IMR-90 (cell line): ENCODE results near the gene RFX3. TPM values are rescaled to one million over a fixed set of nuclear protein-coding genes. Genes with fewer than 3 reads are reported as not detected.

Experiments used
- ATAC-seq: fragments of 200-7000 bp; cut with Tn5 transposase; 2 replicates; pipeline ENCODE4 v1.9.1; 2020; ENCODE audit warnings: low read depth, mild to moderate bottlenecking, moderate library complexity
- BruUV-seq: library from RNA; stranded (reverse); fragments of 400-500 nt; replicated peaks from 2 replicates; lab custom pipeline; 2021; lab: Mats Ljungman, UMichigan
- CTCF ChIA-PET: fragments of 300-600 bp; formaldehyde crosslinking; extraction: SDS; loops from one replicate; lab custom pipeline; 2021; ENCODE audit warnings: antibody characterized with exemption; lab: Yijun Ruan, JAX
- POLR2A ChIA-PET: fragments of 300-600 bp; sonication (Branson Sonifier 250); formaldehyde crosslinking; loops from one replicate; lab custom pipeline; 2022; ENCODE audit warnings: antibody characterized with exemption; ENCODE audit not compliant: unreplicated experiment; lab: Charles Lee
- DNase-seq: peaks from one replicate; pipeline ENCODE4 v3.0.0; 2013
- H2AFZ ChIP-seq: replicated peaks from 2 replicates; pipeline ENCODE3; 2013; ENCODE audit warnings: low read length, mild to moderate bottlenecking; ENCODE audit not compliant: poor library complexity
- H2AK5ac ChIP-seq: 2 replicates; pipeline ENCODE4 v1.6.1; 2013; ENCODE audit warnings: low read depth, low read length, inconsistent platforms
- H2AK9ac ChIP-seq: replicated peaks from 2 replicates; pipeline ENCODE3; 2013; ENCODE audit warnings: mild to moderate bottlenecking, low read depth, low read length, moderate library complexity; ENCODE audit not compliant: poor library complexity
- H2BK120ac ChIP-seq: 2 replicates; pipeline ENCODE4 v1.6.1; 2013; ENCODE audit warnings: low read depth, low read length, inconsistent platforms
- H2BK15ac ChIP-seq: 3 replicates; pipeline ENCODE4 v1.6.1; 2013; ENCODE audit warnings: low read depth, low read length, inconsistent platforms
- H2BK20ac ChIP-seq: 2 replicates; pipeline ENCODE4 v1.6.1; 2013; ENCODE audit warnings: low read depth, mild to moderate bottlenecking, inconsistent platforms, low read length, moderate library complexity
- H2BK5ac ChIP-seq: 2 replicates; pipeline ENCODE4 v1.6.1; 2013; ENCODE audit warnings: mild to moderate bottlenecking, low read depth, low read length, inconsistent platforms; ENCODE audit not compliant: poor library complexity, severe bottlenecking
- H3K14ac ChIP-seq: replicated peaks from 2 replicates; pipeline ENCODE4 v1.6.1; 2013; ENCODE audit warnings: low read depth, low read length, inconsistent platforms
- H3K18ac ChIP-seq: 2 replicates; pipeline ENCODE4 v1.6.1; 2013; ENCODE audit warnings: low read depth, low read length, control low read depth
- H3K23ac ChIP-seq: 2 replicates; pipeline ENCODE4 v1.6.1; 2013; ENCODE audit warnings: low read depth, low read length, inconsistent platforms
- H3K27ac ChIP-seq: 2 replicates; pipeline ENCODE4 v1.5.1; 2013; ENCODE audit warnings: mild to moderate bottlenecking, control low read depth, low read length; ENCODE audit not compliant: insufficient read depth
- H3K27me3 ChIP-seq: 2 replicates; pipeline ENCODE4 v1.6.1; 2013; ENCODE audit warnings: low read length; ENCODE audit not compliant: control insufficient read depth, insufficient read depth
- H3K36me3 ChIP-seq: 2 replicates; pipeline ENCODE4 v1.6.1; 2013; ENCODE audit warnings: low read length, mixed read lengths; ENCODE audit not compliant: control insufficient read depth, insufficient read depth
- H3K4ac ChIP-seq: 2 replicates; pipeline ENCODE4 v1.6.1; 2013; ENCODE audit warnings: low read depth, low read length, inconsistent platforms
- H3K4me1 ChIP-seq: 2 replicates; pipeline ENCODE4 v1.6.1; 2013; ENCODE audit warnings: low read length, mixed read lengths; ENCODE audit not compliant: control insufficient read depth, insufficient read depth
- H3K4me2 ChIP-seq: 2 replicates; pipeline ENCODE4 v1.6.1; 2013; ENCODE audit warnings: low read depth, mild to moderate bottlenecking, control low read depth, low read length, moderate library complexity
- H3K4me3 ChIP-seq: 2 replicates; pipeline ENCODE4 v1.5.1; 2013; ENCODE audit warnings: low read depth, mild to moderate bottlenecking, control low read depth, low read length, moderate library complexity; ENCODE audit not compliant: insufficient read depth
- H3K56ac ChIP-seq: 2 replicates; pipeline ENCODE4 v1.6.1; 2013; ENCODE audit warnings: low read length, inconsistent platforms; ENCODE audit not compliant: insufficient read depth; ENCODE audit errors: extremely low read depth
- H3K79me1 ChIP-seq, 2 experiments: 2 replicates each; pipeline ENCODE4 v1.6.1; 2013; ENCODE audit warnings: low read length in 2 of 2, inconsistent platforms in 1 of 2, low read depth in 1 of 2
- H3K9ac ChIP-seq: 2 replicates; pipeline ENCODE4 v1.6.1; 2013; ENCODE audit warnings: low read depth, low read length, control low read depth
- H3K9me1 ChIP-seq: 2 replicates; pipeline ENCODE4 v1.6.1; 2013; ENCODE audit warnings: low read length, inconsistent platforms; ENCODE audit not compliant: insufficient read depth
- H3K9me3 ChIP-seq: 2 replicates; pipeline ENCODE4 v1.6.1; 2013; ENCODE audit warnings: low read length; ENCODE audit not compliant: control insufficient read depth, insufficient read depth
- H4K20me1 ChIP-seq: 2 replicates; pipeline ENCODE4 v1.6.1; 2013; ENCODE audit warnings: low read length, inconsistent platforms; ENCODE audit not compliant: insufficient read depth
- H4K5ac ChIP-seq: 2 replicates; pipeline ENCODE4 v1.6.1; 2013; ENCODE audit warnings: mild to moderate bottlenecking, low read depth, low read length, control low read depth
- H4K8ac ChIP-seq, 2 experiments: 2 replicates each; pipeline ENCODE4 v1.6.1; 2013; ENCODE audit warnings: low read depth in 2 of 2, low read length in 2 of 2, control low read depth in 1 of 2, inconsistent platforms in 1 of 2
- H4K91ac ChIP-seq: 2 replicates; pipeline ENCODE4 v1.6.1; 2013; ENCODE audit warnings: low read depth, low read length, inconsistent platforms; ENCODE audit not compliant: insufficient read depth
- BHLHE40 ChIP-seq: fragments of 150-350 bp; IDR thresholded peaks from 2 replicates; pipeline ENCODE4 v1.6.1; 2016; ENCODE audit warnings: mild to moderate bottlenecking, low read depth, low read length
- CEBPB ChIP-seq: IDR thresholded peaks from 2 replicates; pipeline ENCODE4 v1.6.1; 2012; ENCODE audit warnings: low read depth, low read length, improper control_type of control experiment
- CHD1 ChIP-seq: IDR thresholded peaks from 2 replicates; pipeline ENCODE4 v1.6.1; 2012; ENCODE audit warnings: low read depth, low read length, improper control_type of control experiment
- CTCF ChIP-seq: conservative IDR thresholded peaks from 2 replicates; pipeline ENCODE4 v1.5.1; 2012; ENCODE audit warnings: mild to moderate bottlenecking, low read depth, low read length, improper control_type of control experiment
- ELK1 ChIP-seq: fragments of 150-350 bp; IDR thresholded peaks from 2 replicates; pipeline ENCODE4 v1.6.1; 2016; ENCODE audit warnings: low read depth, mild to moderate bottlenecking, low read length, moderate library complexity, borderline replicate concordance
- FOS ChIP-seq: fragments of 150-350 bp; IDR thresholded peaks from 2 replicates; pipeline ENCODE4 v1.6.1; 2016; ENCODE audit warnings: low read depth, low read length
- MAFK ChIP-seq: IDR thresholded peaks from 2 replicates; pipeline ENCODE4 v1.6.1; 2012; ENCODE audit warnings: low read depth, low read length, improper control_type of control experiment
- MAZ ChIP-seq: IDR thresholded peaks from 2 replicates; pipeline ENCODE4 v1.6.1; 2012; ENCODE audit warnings: low read depth, mild to moderate bottlenecking, low read length, improper control_type of control experiment, moderate library complexity, borderline replicate concordance
- MXI1 ChIP-seq: IDR thresholded peaks from 2 replicates; pipeline ENCODE4 v1.6.1; 2012; ENCODE audit warnings: low read depth, mild to moderate bottlenecking, low read length, moderate library complexity, borderline replicate concordance
- NFE2L2 ChIP-seq: fragments of 150-350 bp; IDR thresholded peaks from 2 replicates; pipeline ENCODE4 v1.6.1; 2016; ENCODE audit warnings: low read depth, mild to moderate bottlenecking, low read length
- POLR2A ChIP-seq: IDR thresholded peaks from 2 replicates; pipeline ENCODE4 v1.6.1; 2012; ENCODE audit warnings: mild to moderate bottlenecking, low read depth, low read length
- RAD21 ChIP-seq: IDR thresholded peaks from 2 replicates; pipeline ENCODE4 v1.6.1; 2012; ENCODE audit warnings: low read length, improper control_type of control experiment
- RCOR1 ChIP-seq: IDR thresholded peaks from 2 replicates; pipeline ENCODE4 v1.6.1; 2012; ENCODE audit warnings: mild to moderate bottlenecking, low read length, improper control_type of control experiment; ENCODE audit not compliant: insufficient replicate concordance
- RFX5 ChIP-seq: IDR thresholded peaks from 2 replicates; pipeline ENCODE4 v1.8.0; 2012; ENCODE audit warnings: low read depth, mild to moderate bottlenecking, low read length, moderate library complexity
- SMC3 ChIP-seq: fragments of 150-350 bp; IDR thresholded peaks from 2 replicates; pipeline ENCODE4 v1.6.1; 2016; ENCODE audit warnings: low read depth, mild to moderate bottlenecking, antibody characterized with exemption, low read length, moderate library complexity
- USF2 ChIP-seq: fragments of 150-350 bp; IDR thresholded peaks from 2 replicates; pipeline ENCODE4 v1.6.1; 2017; ENCODE audit warnings: mild to moderate bottlenecking, antibody characterized with exemption, low read length, low read depth
- WGBS, 2 experiments: methylation state at CpG; one replicate each; pipeline versions ENCODE4 v1.1.5 to v1.1.7; 2013; ENCODE audit warnings: missing lambda C conversion rate in 2 of 2; ENCODE audit not compliant: insufficient read length in 1 of 2; ENCODE audit errors: extremely low coverage in 2 of 2; 5-methylcytosine and 5-hydroxymethylcytosine counted together
- dilution Hi-C: fragments of 300-500 bp; cut with HindIII; formaldehyde crosslinking; loops from one replicate; pipeline ENCODE4 v1.14.3; 2018; ENCODE audit warnings: low sequenced_read_pairs; ENCODE audit not compliant: unreplicated experiment
- in situ Hi-C: fragments of 300-500 bp; cut with MboI; formaldehyde crosslinking; loops from 3 replicates; pipeline ENCODE4 v1.14.3; 2019; ENCODE audit warnings: low sequenced_read_pairs, inconsistent platforms, mixed read lengths
- intact Hi-C: fragments of 100-400 bp; cut with micrococcal nuclease; formaldehyde crosslinking; loops from 2 replicates; pipeline ENCODE4 v1.10.0; 2022
- polyA plus RNA-seq, 3 experiments: library from polyadenylated mRNA; depleted of rRNA; stranded (reverse); fragments of >200 nt; gene quantifications; 2 replicates each; pipeline ENCODE4 v1.2.3, GENCODE V29; 2012; ENCODE audit warnings: low replicate concordance in 1 of 3
- total RNA-seq: library from RNA; depleted of rRNA; stranded (reverse); fragments of >200 nt; gene quantifications from 2 replicates; pipeline ENCODE4 v1.2.3, GENCODE V29; 2012

Gene RFX3
- total and polyA plus RNA-seq, 2 of the 4 experiments (the other 2 are of a cell fraction) = 1.7 to 2.7 TPM

GRCh38 chr9:3410461-3410860, 115.3 kb downstream of the RFX3 start:
- ATAC-seq (no peak), DNase-seq (no peak)
- Histone ChIP-seq H2BK5ac (no peak overlapping the region), H4K20me1 (no peaks in the 10 kb centered on the region), H2BK20ac (no peak overlapping the region), H2AK9ac (no peak overlapping the region), H3K4ac (no peak overlapping the region), H2BK15ac (no peak overlapping the region), H2AFZ (no peak overlapping the region), H3K9me3 (no peaks in the 10 kb centered on the region), H3K9ac (no peak overlapping the region), H3K27me3 (no peaks in the 10 kb centered on the region), H3K4me1 (no peaks in the 10 kb centered on the region), H3K23ac (no peak overlapping the region), H3K56ac (no peak overlapping the region), H3K18ac (no peak overlapping the region), H4K91ac (no peak overlapping the region), H3K79me1 (no peaks in the 10 kb centered on the region), H3K4me3 (no peak overlapping the region), H3K9me1 (no peaks in the 10 kb centered on the region), H3K36me3 (no peaks in the 10 kb centered on the region), H2AK5ac (no peak overlapping the region), H3K27ac (no peak overlapping the region), H3K14ac (no peak overlapping the region), H4K5ac (no peak overlapping the region), H3K4me2 (no peak overlapping the region), H4K8ac (no peak overlapping the region), H2BK120ac (no peak overlapping the region)
- in situ Hi-C loops = no loop called here
- ChIA-PET CTCF (no interaction called here), POLR2A (no interaction called here)
- intact Hi-C loops = no loop called here
- BruUV-seq = no TSS peak
- TF ChIP-seq CTCF = no peak
- no peak for TF ChIP-seq RAD21
- no peak for TF ChIP-seq MXI1
- no peak for TF ChIP-seq CHD1
- TF ChIP-seq POLR2A = no peak
- no peak for TF ChIP-seq RFX5
- TF ChIP-seq MAFK = no peak
- no peak for TF ChIP-seq BHLHE40
- no peak for TF ChIP-seq CEBPB
- TF ChIP-seq NFE2L2 = no peak
- no peak for TF ChIP-seq MAZ
- TF ChIP-seq SMC3 = no peak
- no peak for TF ChIP-seq FOS
- no peak for TF ChIP-seq RCOR1
- TF ChIP-seq USF2 = no peak
- no peak for TF ChIP-seq ELK1
- dilution Hi-C loops = no loop called here
- WGBS, 2 experiments = no CpG with 5 or more reads among the region's 4 CpGs
